Esophagus muscularis mucosa (tissue), 4 donors: ENCODE data around the gene SYNDIG1. TPM values are rescaled to one million over a fixed set of nuclear protein-coding genes. Genes with fewer than 3 reads are reported as not detected.

Experiments
- DNase-seq: peaks from one replicate; pipeline ENCODE4 v3.0.0-alpha.2; 2017; ENCODE audit errors: extremely low spot score
- H3K27ac ChIP-seq, 4 donors: fragments of 200-600 bp; sonication (generic); replicated peaks in 1 of 4; 1 replicate in 3 of 4; 2 replicates in 1 of 4; pipeline ENCODE4 v1.5.1; 2016 to 2019; ENCODE audit warnings: mild to moderate bottlenecking in 1 of 4
- H3K27me3 ChIP-seq, 4 donors: fragments of 200-600 bp; sonication (generic); one replicate each; pipeline versions ENCODE4 v1.5.1 to v1.6.0; 2016 to 2019
- H3K36me3 ChIP-seq, 4 donors: fragments of 200-600 bp; sonication (generic); one replicate each; pipeline ENCODE4 v1.5.1; 2016 to 2019
- H3K4me1 ChIP-seq, 4 donors: fragments of 200-600 bp; sonication (generic); one replicate each; pipeline ENCODE4 v1.5.1; 2016 to 2019
- H3K4me3 ChIP-seq, 4 donors: fragments of 200-600 bp; sonication (generic); 1 replicate in 2 of 4; 2 replicates in 2 of 4; pipeline ENCODE4 v1.5.1; 2016 to 2019; ENCODE audit warnings: mild to moderate bottlenecking in 4 of 4, moderate library complexity in 1 of 4
- H3K9me3 ChIP-seq, 4 donors: fragments of 200-600 bp; sonication (generic); 1 replicate in 3 of 4; 2 replicates in 1 of 4; pipeline ENCODE4 v1.5.1; 2016 to 2019
- EP300 ChIP-seq: sonication (generic); formaldehyde crosslinking; IDR thresholded peaks from one replicate; pipeline ENCODE4 v1.6.1; 2017; ENCODE audit warnings: antibody characterized with exemption
- POLR2A ChIP-seq: fragments of 450-650 bp; IDR thresholded peaks from one replicate; pipeline ENCODE4 v1.6.1; 2017; ENCODE audit warnings: antibody characterized with exemption, moderate library complexity, mild to moderate bottlenecking, low read depth
- POLR2AphosphoS5 ChIP-seq, 2 donors: sonication (generic); formaldehyde crosslinking; IDR thresholded peaks; one replicate each; pipeline ENCODE4 v1.6.1; 2017; ENCODE audit warnings: antibody characterized with exemption in 2 of 2
- WGBS: methylation state at CpG from one replicate; pipeline ENCODE4 v1.1.5; 2018; 5-methylcytosine and 5-hydroxymethylcytosine counted together
- intact Hi-C: fragments of 100-400 bp; cut with DNase I; formaldehyde crosslinking; loops from one replicate; pipeline ENCODE4 v1.15.1; 2023
- total RNA-seq, 4 donors: library from RNA; depleted of rRNA; stranded (reverse); fragments of >200 nt; gene quantifications; one replicate each; pipeline versions ENCODE4 v1.1.0 to v1.2.1, GENCODE V29; 2016
- TF ChIP-seq, protein P1 (sequence below), 3 experiments: fragments of 200-600 bp in 2 of 3; fragments of 450-650 bp in 1 of 3; sonication (generic) in 2 of 3; IDR thresholded peaks; one replicate each; pipeline ENCODE4 v1.5.1; 2017 to 2019; ENCODE audit warnings: antibody characterized with exemption in 3 of 3, mild to moderate bottlenecking in 2 of 3, moderate library complexity in 1 of 3

SYNDIG1 gene
- total RNA-seq, 4 donors from 2014 or later, result not detected

DNA sequence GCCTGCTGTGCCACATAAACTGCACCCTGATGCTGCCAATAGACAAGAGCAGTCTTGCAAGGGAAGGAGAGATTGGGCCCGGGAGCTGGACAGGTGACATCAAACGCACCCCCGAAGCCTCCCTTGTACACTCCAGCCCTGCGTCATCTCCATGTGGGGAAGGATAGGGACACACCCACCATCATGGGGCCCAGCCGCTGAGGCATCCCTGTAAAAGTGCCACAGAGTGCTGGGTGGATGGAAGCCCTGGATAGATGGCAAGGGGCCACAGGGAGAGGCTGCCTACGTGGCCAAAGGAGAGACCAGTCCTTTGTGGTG is 117.1 kb downstream of the SYNDIG1 start:
- TF ChIP-seq EP300 (no peak), POLR2A (no peak), POLR2AphosphoS5 (IDR thresholded peaks at IDR 0.05) (no peak)
- TF ChIP-seq, protein P1, sequence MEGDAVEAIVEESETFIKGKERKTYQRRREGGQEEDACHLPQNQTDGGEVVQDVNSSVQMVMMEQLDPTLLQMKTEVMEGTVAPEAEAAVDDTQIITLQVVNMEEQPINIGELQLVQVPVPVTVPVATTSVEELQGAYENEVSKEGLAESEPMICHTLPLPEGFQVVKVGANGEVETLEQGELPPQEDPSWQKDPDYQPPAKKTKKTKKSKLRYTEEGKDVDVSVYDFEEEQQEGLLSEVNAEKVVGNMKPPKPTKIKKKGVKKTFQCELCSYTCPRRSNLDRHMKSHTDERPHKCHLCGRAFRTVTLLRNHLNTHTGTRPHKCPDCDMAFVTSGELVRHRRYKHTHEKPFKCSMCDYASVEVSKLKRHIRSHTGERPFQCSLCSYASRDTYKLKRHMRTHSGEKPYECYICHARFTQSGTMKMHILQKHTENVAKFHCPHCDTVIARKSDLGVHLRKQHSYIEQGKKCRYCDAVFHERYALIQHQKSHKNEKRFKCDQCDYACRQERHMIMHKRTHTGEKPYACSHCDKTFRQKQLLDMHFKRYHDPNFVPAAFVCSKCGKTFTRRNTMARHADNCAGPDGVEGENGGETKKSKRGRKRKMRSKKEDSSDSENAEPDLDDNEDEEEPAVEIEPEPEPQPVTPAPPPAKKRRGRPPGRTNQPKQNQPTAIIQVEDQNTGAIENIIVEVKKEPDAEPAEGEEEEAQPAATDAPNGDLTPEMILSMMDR (IDR thresholded peaks at IDR 0.05), result no peak
- WGBS, result 89% methylated on average over 6 of the region's 6 CpGs
- intact Hi-C loops, result no loop called here
- no peak overlapping the region for H3K4me3 ChIP-seq
- H3K9me3 ChIP-seq, result no peaks in the 10 kb centered on the region
- no peaks in the 10 kb centered on the region for H3K36me3 ChIP-seq
- no peak overlapping the region for H3K27ac ChIP-seq
- no peaks in the 10 kb centered on the region for H3K4me1 ChIP-seq
- no peak for DNase-seq
- H3K27me3 ChIP-seq, result peaks cover 0 to 22% (median 0%) of the 10 kb centered on the region in 4 donors

DNA sequence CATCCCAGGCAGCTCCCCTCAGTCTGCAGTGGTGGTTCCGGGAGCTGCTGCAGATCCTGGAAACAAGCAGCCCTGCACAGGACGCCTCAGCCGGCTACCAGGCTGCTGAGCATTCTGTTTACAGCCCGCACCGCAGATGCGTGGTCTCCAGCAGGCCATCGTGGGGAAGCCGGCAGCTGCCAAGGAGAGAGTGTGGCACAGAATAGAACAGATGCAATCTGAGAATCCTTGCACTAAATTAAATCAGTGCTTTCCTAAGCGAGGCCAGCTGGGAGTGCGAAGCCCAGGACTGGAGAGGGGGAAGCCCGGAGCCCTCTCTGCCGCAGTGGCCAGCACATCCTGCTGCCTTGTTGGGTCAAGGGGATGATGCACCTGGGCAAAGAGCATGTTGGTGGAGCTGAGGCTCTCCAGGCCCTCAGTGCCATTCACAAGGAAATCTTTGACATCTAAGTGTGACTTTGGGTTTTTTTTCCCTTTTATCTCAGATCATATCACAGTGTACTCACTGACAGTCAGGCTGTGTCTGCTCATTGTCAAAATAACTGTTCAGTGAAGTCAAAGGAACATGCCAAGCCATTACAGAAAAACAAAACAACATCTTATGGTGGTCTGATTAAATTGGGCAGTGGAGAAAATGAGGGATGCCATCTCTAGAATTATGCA is 118.1 kb downstream of the SYNDIG1 start:
- DNase-seq, result no peak
- 68% methylated on average over 12 of the region's 12 CpGs for WGBS
- intact Hi-C loops, result no loop called here

DNA sequence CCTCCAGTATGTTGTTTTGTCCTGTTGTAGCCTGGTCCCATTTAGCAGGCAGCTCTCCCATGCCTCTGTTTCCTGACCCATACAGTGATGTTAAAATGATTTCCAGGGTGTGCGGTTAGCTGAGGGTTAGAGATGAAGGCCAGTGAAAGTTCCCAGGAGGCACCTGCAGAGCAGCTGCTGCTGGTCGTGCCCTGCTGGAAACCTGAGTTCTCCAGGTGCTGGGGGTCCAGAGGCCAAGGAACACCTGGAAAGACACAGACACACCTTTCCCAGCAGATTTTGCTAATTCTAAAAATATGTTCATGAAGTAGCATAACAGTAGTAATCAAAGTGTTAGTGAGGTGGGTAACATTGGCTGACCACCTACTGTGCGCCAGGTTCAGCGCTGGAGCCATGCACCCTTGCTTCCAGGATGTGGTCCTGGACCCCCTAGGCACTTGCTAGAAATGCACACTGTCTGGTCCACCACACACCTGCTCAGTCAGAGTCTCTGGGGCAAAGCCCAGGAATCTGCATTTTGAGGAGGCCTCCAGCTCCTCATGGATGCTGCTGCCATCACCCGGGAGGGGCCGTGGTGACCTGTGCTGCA is 118.7 kb downstream of the SYNDIG1 start:
- no peak for DNase-seq
- WGBS, result 72% methylated on average over 6 of the region's 6 CpGs
- Histone ChIP-seq H3K4me3 (no peak overlapping the region), H3K27ac (no peak overlapping the region), H3K27me3 (peaks cover 0 to 16% (median 0%) of the 10 kb centered on the region in 4 donors), H3K9me3 (no peaks in the 10 kb centered on the region), H3K36me3 (no peaks in the 10 kb centered on the region), H3K4me1 (no peaks in the 10 kb centered on the region)
- intact Hi-C loops, result no loop called here
- no peak for TF ChIP-seq POLR2A
- no peak for TF ChIP-seq EP300
- TF ChIP-seq, protein P1 (IDR thresholded peaks at IDR 0.05), result no peak
- no peak for TF ChIP-seq POLR2AphosphoS5 (IDR thresholded peaks at IDR 0.05)

More for the DNA sequence above, 118.1 kb downstream of the SYNDIG1 start:
- H3K4me3 ChIP-seq, result no peak overlapping the region
- no peaks in the 10 kb centered on the region for H3K36me3 ChIP-seq
- no peaks in the 10 kb centered on the region for H3K4me1 ChIP-seq
- H3K9me3 ChIP-seq, result no peaks in the 10 kb centered on the region
- no peak overlapping the region for H3K27ac ChIP-seq
- H3K27me3 ChIP-seq, result peaks cover 0 to 20% (median 0%) of the 10 kb centered on the region in 4 donors
- TF ChIP-seq POLR2A, result no peak
- TF ChIP-seq, protein P1 (IDR thresholded peaks at IDR 0.05), result no peak
- no peak for TF ChIP-seq EP300
- TF ChIP-seq POLR2AphosphoS5 (IDR thresholded peaks at IDR 0.05), result no peak

DNA sequence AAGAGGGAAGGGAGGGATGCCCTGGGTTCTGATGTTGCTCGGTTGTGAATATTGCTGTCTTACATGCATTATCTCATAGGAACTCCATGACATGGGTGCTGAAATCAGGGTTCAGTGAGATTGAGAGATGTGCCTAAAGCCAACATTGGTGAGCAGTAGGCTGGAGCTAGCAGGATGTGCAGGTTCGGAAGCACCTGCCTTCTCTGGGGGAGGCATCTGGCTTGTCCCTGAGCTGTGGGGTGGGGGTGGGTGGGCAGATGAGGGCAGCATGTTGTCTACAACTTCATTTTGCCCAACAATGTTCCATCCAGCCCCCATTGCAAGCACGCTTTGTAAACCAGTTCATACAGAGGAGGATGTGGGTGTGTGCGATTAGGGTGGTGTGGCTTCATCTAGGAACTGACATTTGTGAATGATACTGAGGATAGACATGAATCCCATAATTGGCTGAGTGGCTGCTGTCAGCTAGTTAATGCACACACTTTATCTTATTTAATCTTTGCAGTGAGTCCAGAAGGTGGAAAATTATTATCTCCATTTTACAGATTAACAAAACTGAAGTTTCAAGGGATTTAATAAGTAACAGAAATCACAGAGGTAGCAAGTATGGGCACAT is 119.4 kb downstream of the SYNDIG1 start:
- no peak for DNase-seq
- no peaks in the 10 kb centered on the region for H3K4me1 ChIP-seq
- intact Hi-C loops, result no loop called here
- no peaks in the 10 kb centered on the region for H3K36me3 ChIP-seq
- peaks cover 0 to 12% (median 0%) of the 10 kb centered on the region in 4 donors for H3K27me3 ChIP-seq
- H3K9me3 ChIP-seq, result no peaks in the 10 kb centered on the region
- H3K27ac ChIP-seq, result no peak overlapping the region
- 97% methylated on average over 4 of the region's 4 CpGs for WGBS
- TF ChIP-seq, protein P1 (IDR thresholded peaks at IDR 0.05), result no peak
- no peak for TF ChIP-seq EP300
- TF ChIP-seq POLR2A, result no peak
- no peak for TF ChIP-seq POLR2AphosphoS5 (IDR thresholded peaks at IDR 0.05)
- H3K4me3 ChIP-seq, result no peak overlapping the region
